GM19193 (cell line): ENCODE data around the gene RASAL1.

Experiments
- POLR2A ChIP-seq: IDR thresholded peaks from 4 replicates; pipeline ENCODE4 v1.6.1; 2011; ENCODE audit not compliant: insufficient read depth, insufficient read length; ENCODE audit errors: extremely low read depth

The RASAL1 gene

GRCh38 chr12:113072136-113072535 lies 63.4 kb downstream of the RASAL1 start:
- TF ChIP-seq POLR2A: no peak

GRCh38 chr12:113071135-113072112 lies 64.1 kb downstream of the RASAL1 start:
- TF ChIP-seq POLR2A: no peak

GRCh38 chr12:113070117-113070906 lies 65.2 kb downstream of the RASAL1 start:
- peak; percentile 25 for TF ChIP-seq POLR2A

GRCh38 chr12:113069751-113070116 lies 65.8 kb downstream of the RASAL1 start:
- TF ChIP-seq POLR2A: no peak

- TF ChIP-seq POLR2A: no peak
Measured at GRCh38 chr12:113069149-113069548, 66.4 kb downstream of the RASAL1 start.

- no peak for TF ChIP-seq POLR2A
Measured at GRCh38 chr12:113067987-113068935, 67.3 kb downstream of the RASAL1 start.

GRCh38 chr12:113066813-113067400 lies 68.7 kb downstream of the RASAL1 start:
- no peak for TF ChIP-seq POLR2A

- no peak for TF ChIP-seq POLR2A
Measured at GRCh38 chr12:113065126-113066007, 70.2 kb downstream of the RASAL1 start.

- TF ChIP-seq POLR2A: no peak
Measured at GRCh38 chr12:113064395-113065125, 71.0 kb downstream of the RASAL1 start.

GRCh38 chr12:113063396-113064350 lies 71.9 kb downstream of the RASAL1 start:
- TF ChIP-seq POLR2A: no peak
